Activated CD8-positive, alpha-beta memory T cell treated with anti-CD3 and anti-CD28 coated beads, Interleukin-2, amount 50 U/mL, for 24 hours (primary cell): ENCODE results near the gene CFAP97D2.
"Not testable (repeated sequence)": the region's sequence is repeated elsewhere in the genome, so short reads cannot be mapped to it uniquely, and the experiment has no call there.

Experiments
- DNase-seq: peaks from one replicate; pipeline ENCODE4 v3.0.0-alpha.2; 2020; ENCODE audit errors: extremely low read depth

Gene CFAP97D2

GRCh38 chr13:114158869-114159666, 20.0 kb upstream of the CFAP97D2 start:
- DNase-seq, result not testable (repeated sequence)

DNA sequence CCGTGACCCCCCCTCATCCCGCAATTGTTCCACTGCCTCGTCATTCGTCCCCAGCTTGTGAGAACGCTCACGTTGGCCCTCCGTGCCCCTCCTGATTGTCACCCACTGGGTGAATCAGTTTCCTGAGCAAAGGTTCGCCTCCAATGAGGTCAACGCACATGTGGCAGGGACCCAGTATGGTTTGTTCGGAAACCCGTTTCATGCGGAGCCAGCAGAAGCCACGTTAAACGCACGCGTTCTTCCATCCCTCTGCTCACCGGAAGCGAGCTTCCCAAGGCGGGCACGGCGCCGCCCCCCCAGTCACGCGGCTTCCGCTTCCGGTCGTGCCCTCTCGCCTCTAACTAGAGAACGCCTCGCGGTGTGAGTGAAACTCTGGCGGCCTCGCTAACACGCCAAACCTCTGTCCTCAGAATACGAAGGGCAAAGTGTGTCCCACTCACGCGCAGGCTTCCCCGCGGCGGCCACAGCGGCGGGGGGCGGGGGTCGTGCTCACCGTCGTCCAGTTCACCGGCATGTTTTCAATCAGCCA, 18.0 kb upstream of the CFAP97D2 start:
- no peak for DNase-seq

- DNase-seq, result no peak
Observed at GRCh38 chr13:114161644-114162532, 17.2 kb upstream of the CFAP97D2 start.

- DNase-seq, result no peak
Observed at GRCh38 chr13:114162533-114162922, 16.5 kb upstream of the CFAP97D2 start.

GRCh38 chr13:114164053-114164452, 15.0 kb upstream of the CFAP97D2 start:
- no peak for DNase-seq

GRCh38 chr13:114164681-114165429, 14.2 kb upstream of the CFAP97D2 start:
- DNase-seq, result no peak

GRCh38 chr13:114166381-114167131, 12.5 kb upstream of the CFAP97D2 start:
- DNase-seq, result no peak

- DNase-seq, result no peak
Observed at GRCh38 chr13:114167426-114167825, 11.6 kb upstream of the CFAP97D2 start.

DNA sequence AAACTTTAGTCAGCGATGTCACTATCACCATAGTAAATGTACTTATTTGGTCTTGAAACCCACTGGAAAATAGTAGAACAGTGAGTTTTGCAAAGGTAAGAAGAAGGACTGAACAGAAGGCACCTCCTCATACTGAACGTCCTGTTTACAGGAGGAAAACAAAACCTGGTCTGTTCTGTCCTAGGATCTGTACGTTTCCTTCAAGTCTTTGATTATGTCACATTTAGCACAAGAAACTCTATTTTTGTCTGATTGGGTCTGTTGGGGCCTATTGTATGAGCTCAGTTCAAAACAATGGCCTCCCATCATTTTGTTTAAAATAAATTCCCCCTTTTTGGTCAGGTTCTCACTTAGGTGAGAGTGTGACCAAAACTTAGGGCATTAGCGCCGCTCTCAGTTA, 11.2 kb upstream of the CFAP97D2 start:
- no peak for DNase-seq

- DNase-seq, result no peak
Observed at GRCh38 chr13:114173272-114173671, 5.8 kb upstream of the CFAP97D2 start.

GRCh38 chr13:114173745-114174144, 5.3 kb upstream of the CFAP97D2 start:
- DNase-seq, result no peak

DNA sequence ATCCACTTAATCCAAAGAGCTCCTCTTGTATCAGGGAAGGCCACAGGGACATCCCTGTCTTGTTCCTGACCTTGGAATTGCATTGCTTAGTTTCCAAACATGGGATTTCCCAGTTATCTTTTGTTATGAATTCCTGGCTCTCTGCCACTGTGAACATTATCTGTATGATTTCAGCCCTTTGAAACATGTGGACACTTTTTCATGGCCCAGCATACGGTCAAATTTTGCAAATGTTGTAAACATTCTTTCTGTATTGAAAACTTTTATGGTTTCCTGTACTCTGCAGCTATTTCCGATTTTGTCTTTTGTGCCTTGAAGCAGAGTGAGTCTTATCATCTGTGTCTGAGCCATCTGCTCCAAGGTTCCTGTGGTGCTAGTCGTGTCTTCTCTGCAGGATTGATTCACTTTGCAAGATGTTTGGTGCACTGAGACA, 4.5 kb upstream of the CFAP97D2 start:
- no peak for DNase-seq

DNA sequence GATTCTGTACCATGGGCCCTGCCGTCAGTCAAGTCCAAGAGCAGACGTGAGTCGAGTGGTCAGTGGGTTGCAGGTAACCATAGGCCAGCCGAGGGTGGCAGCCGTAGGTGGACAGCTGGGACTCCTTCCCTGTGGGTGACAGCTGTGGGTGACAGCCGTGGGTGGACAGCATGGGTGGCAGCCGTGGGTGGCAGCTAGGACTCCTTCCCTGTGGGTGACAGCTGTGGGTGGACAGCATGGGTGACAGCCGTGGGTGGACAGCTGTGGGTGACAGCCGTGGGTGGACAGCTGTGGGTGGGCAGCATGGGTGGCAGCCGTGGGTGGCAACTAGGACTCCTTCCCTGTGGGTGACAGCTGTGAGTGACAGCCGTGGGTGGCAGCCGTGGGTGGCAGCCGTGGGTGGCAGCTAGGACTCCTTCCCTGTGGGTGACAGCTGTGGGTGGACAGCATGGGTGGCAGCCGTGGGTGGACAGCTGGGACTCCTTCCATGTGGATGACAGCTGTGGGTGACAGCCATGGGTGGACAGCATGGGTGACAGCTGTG, 2.6 kb upstream of the CFAP97D2 start:
- DNase-seq, result not testable (repeated sequence)

DNA sequence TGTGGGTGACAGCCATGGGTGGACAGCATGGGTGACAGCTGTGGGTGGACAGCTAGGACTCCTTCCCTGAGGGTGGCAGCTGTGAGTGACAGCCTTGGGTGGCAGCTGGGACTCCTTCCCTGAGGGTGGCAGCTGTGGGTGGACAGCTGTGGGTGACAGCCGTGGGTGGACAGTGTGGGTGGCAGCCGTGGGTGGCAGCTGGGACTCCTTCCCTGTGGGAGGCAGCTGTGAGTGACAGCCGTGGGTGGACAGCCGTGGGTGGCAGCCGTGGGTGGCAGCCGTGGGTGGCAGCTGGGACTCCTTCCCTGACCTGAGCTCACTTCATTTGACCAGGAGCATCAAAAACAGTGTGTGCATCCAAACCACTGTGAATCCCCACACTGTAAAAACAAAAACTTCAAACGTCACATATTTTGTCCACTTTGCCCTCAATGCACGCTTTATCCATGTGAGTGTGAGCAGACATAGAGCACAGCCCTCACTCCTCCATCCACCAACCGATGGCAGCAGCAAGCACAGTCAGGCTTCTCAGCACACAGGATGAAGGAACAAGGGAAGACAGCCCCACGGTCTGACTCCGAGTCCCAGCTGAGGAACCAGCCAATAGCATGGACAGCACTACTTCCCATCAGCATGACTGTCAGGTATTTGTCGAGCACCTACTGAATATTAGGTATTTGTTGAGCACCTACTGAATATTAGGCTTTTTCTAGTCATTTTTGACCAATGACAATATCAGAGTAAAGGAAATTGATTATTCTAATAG, 1.6 kb upstream of the CFAP97D2 start:
- DNase-seq, result no peak

DNA sequence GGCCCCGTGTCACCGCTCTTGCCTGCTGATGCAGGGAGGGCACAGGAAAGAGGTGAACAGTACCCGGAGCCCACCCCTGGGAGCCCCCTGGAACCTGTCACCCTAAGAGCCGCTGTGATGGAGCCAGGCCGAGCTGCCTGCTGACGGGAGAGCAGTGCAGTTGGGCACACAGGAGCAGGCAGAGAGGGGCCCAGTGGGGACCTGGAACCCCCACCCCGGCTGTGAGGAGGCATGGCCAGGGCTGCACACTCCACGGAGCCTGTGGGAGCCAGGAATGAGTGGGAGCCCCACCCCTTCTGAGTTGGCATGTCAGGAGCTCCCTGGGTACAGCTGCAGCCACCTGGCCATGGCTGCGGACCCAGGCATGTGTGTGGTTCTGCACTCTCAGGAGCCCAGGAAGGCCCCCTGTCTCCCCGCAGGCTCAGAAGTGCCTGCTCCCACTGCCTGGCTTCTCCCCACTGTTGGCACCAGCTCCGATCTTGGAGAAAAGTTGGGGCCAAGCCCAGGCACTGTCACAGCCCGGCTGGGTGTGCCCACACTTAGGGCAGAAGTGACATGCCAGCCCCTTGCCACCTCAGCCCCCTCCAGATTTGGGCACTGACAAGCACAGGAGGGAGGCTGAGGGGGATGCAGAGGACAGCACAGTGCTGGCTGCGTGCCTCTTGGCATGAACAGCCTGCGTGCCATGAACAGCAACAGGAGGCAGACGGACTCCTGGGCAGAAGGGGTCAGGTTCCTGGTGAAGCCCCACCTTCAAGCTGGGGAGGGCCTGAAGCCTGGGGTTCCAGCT, 6.3 kb downstream of the CFAP97D2 start:
- DNase-seq, result no peak

DNA sequence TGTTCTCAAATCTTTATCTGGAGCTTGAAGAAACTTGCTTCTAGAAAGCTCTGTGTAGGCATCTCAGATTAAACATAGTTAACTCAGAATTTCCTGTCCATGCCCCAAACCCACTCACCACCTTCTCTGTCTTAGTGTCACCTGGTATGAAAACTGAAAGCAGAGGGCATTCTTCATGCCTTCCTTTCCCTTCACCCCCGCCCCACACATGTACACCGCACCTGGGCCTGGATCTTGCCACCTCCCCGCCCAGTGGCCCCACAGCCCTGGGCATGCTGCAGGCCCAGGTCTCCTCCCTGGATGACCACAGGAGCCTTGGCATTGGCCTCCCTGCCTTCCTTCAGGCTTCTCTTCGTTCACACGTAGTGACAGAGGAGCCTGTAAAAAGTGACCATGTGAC, 15.8 kb downstream of the CFAP97D2 start:
- DNase-seq, result no peak

GRCh38 chr13:114196629-114197028, 17.6 kb downstream of the CFAP97D2 start:
- DNase-seq, result no peak

- DNase-seq, result no peak
Observed at GRCh38 chr13:114198556-114198955, 19.5 kb downstream of the CFAP97D2 start.

GRCh38 chr13:114199526-114199925, 20.5 kb downstream of the CFAP97D2 start:
- not testable (repeated sequence) for DNase-seq
